Inflammatory macrophage (primary cell): ENCODE results near the gene NEK8.
A peak's percentile ranks its signal among the peaks of the same experiment; 100 is the strongest.

Experiments
- DNase-seq, 2 donors: peaks; one replicate each; pipeline ENCODE4 v3.0.0-alpha.2; 2020 to 2022

Gene NEK8

GRCh38 chr17:28744972-28745785 is 16.6 kb downstream of the NEK8 start:
- peak; percentile 3 to 12 for DNase-seq

- DNase-seq = no peak
Observed at GRCh38 chr17:28745786-28746411, 17.3 kb downstream of the NEK8 start.

GRCh38 chr17:28746611-28747050 is 18.0 kb downstream of the NEK8 start:
- DNase-seq = no peak

GRCh38 chr17:28747051-28747691 is 18.6 kb downstream of the NEK8 start:
- no peak for DNase-seq

GRCh38 chr17:28747801-28748750 is 19.5 kb downstream of the NEK8 start:
- no peak for DNase-seq

GRCh38 chr17:28748852-28749515 is 20.4 kb downstream of the NEK8 start:
- no peak for DNase-seq

- no peak for DNase-seq
Observed at GRCh38 chr17:28749516-28750177, 21.1 kb downstream of the NEK8 start.

GRCh38 chr17:28750178-28751047 is 21.8 kb downstream of the NEK8 start:
- peak; percentile 88 to 91 for DNase-seq

GRCh38 chr17:28751600-28752366 is 23.2 kb downstream of the NEK8 start:
- DNase-seq = no peak

- DNase-seq = no peak
Observed at GRCh38 chr17:28755486-28755885, 26.9 kb downstream of the NEK8 start.

- no peak for DNase-seq
Observed at GRCh38 chr17:28756049-28756804, 27.6 kb downstream of the NEK8 start.

- no peak for DNase-seq
Observed at GRCh38 chr17:28758411-28759121, 30.0 kb downstream of the NEK8 start.

- no peak for DNase-seq
Observed at GRCh38 chr17:28759256-28759865, 30.8 kb downstream of the NEK8 start.

- peak; percentile 71 to 78 for DNase-seq
Observed at GRCh38 chr17:28760601-28761562, 32.3 kb downstream of the NEK8 start.

GRCh38 chr17:28763137-28763799 is 34.7 kb downstream of the NEK8 start:
- DNase-seq = no peak

GRCh38 chr17:28763804-28764266 is 35.2 kb downstream of the NEK8 start:
- DNase-seq = peak; percentile 76 to 77
